ENCODE measurements around the gene FAM20C.
"Not testable (repeated sequence)": the region's sequence is repeated elsewhere in the genome, so short reads cannot be mapped to it uniquely, and the experiment has no call there.

The FAM20C gene

GRCh38 chr7:193481-194251 is 1.3 kb downstream of the FAM20C start:
- no peak for DNase-seq

GRCh38 chr7:194252-195009 is 2.1 kb downstream of the FAM20C start:
- DNase-seq, result no peak

- DNase-seq, result no peak
Measured at GRCh38 chr7:195010-195829, 2.8 kb downstream of the FAM20C start.

- DNase-seq, result no peak
Measured at GRCh38 chr7:195830-196128, 3.4 kb downstream of the FAM20C start.

- no peak for DNase-seq
Measured at GRCh38 chr7:196283-196682, 3.9 kb downstream of the FAM20C start.

GRCh38 chr7:196778-197321 is 4.5 kb downstream of the FAM20C start:
- DNase-seq, result no peak

GRCh38 chr7:197413-198335 is 5.3 kb downstream of the FAM20C start:
- DNase-seq, result no peak

GRCh38 chr7:199483-200249 is 7.3 kb downstream of the FAM20C start:
- DNase-seq, result no peak

- DNase-seq, result no peak
Measured at GRCh38 chr7:200290-200689, 7.9 kb downstream of the FAM20C start.

- no peak for DNase-seq
Measured at GRCh38 chr7:200704-201103, 8.3 kb downstream of the FAM20C start.

- DNase-seq, result no peak
Measured at GRCh38 chr7:204326-204725, 12.0 kb downstream of the FAM20C start.

GRCh38 chr7:205115-206010 is 13.0 kb downstream of the FAM20C start:
- no peak for DNase-seq

- DNase-seq, result not testable (repeated sequence)
Measured at GRCh38 chr7:206351-206750, 14.0 kb downstream of the FAM20C start.

- DNase-seq, result no peak
Measured at GRCh38 chr7:207418-208129, 15.2 kb downstream of the FAM20C start.

- no peak for DNase-seq
Measured at GRCh38 chr7:208130-208673, 15.8 kb downstream of the FAM20C start.

- DNase-seq, result no peak
Measured at GRCh38 chr7:208816-209215, 16.4 kb downstream of the FAM20C start.

- no peak for DNase-seq
Measured at GRCh38 chr7:209416-209815, 17.0 kb downstream of the FAM20C start.

- no peak for DNase-seq
Measured at GRCh38 chr7:209906-210305, 17.5 kb downstream of the FAM20C start.

GRCh38 chr7:210401-210925 is 18.1 kb downstream of the FAM20C start:
- no peak for DNase-seq
